DMS 273 (cell line): ENCODE measurements around the gene RIPK1.
A peak's percentile ranks its signal among the peaks of the same experiment; 100 is the strongest.

ENCODE experiments used
- DNase-seq: peaks from one replicate; lab custom pipeline; 2025; ENCODE audit not compliant: unreplicated experiment; lab: John Stamatoyannopoulos, UW

Gene RIPK1

DNA sequence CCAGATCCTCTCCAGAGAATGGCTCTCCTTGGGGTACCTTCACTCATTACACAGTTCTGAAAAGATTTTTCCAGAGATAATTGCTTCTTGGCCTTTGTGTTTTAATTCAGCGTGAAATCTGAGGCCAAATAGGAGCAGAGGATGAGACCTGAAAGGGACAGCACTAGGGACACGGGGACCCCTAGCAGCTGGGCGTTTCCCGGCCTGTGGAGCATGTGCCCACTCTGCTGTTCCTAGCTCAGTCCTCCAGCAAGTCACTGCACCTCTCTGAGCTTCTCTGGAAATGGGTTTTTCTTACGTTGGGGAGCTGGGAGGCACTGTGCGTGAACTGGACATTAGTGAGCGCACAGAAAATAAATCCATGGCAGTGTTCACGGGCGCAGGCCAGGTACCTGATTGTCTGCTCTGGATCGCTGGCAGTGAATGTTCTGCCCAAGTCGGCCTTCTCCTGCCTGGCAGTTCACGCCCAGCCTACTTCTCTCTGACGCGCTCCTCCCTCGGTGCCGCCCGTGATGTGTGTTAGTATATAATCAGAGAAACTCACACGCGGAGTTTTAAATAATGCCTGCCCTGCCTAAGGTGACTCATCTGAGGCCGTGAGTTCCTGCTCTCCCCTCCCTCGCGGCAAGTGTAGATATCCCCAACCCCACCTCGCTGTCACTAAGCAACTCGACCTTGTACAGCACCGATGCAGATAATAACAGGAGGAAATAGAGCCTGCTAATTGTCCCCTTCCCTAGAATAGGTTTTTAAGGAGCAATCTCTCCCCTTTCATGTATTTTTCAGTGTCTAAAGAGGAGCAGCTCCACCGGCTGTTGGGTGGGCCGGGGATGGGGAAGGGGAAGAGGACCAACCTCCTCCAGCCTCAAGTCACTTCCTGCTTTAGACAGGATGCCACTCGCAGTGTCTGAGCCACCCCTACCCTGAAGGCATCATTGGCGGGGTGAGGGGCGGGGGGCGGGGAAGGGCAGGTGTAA is 91.8 kb downstream of the RIPK1 start:
- DNase-seq = no peak

DNA sequence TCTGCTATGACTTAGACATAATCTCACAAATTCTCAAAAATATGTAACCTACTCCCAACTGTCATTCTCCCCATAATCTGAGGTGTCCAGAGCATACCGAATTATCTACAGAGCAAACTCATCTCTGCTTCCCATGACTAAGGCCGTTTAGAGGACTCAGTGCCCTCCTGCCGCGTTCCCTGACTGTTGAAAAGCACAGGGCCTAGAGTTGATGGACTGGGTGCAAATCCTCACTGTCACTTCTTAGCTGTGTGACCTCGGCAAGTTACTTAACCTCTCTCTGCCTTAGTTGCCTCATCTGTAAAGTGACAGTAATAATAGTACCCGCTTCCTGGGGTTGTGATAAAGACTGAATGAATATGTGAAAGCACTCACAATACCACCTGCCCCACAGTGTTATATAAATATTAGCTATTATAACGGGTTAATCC is 93.8 kb downstream of the RIPK1 start:
- no peak for DNase-seq

DNA sequence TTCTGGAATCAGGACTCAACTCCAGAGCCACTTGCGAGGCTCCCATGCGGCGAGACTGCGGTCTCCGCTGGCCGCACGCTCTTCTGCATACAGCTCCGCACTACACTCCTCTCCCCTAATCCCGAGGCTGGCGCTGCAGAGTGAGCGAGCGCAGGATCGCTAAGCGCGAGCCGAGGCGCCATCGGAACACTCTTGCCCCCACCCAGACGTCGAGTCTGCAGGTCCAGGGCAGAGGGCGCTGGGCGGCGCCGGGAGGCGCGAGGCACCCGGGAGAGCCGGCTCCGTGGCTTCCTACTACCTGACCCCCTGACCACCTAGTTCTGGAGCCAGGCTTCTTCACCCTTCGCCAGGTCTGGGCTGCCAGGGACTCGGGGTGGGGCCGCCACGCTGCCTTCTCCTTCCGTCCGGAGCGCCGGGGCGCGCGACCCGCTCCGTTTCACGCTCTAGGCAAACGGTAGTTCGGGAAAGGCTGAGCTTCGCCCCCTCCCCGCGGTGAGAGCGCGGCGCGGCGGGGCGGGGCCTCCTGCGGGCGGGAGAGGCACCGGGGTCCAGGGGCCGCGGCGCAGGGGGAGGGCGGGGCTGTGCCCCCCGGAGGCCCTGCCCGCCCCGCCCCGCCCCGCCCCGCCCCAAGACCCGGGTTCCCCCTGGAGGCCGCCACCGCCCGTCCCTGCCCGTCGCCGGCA is 94.4 kb downstream of the RIPK1 start:
- peak; percentile 91 for DNase-seq

DNA sequence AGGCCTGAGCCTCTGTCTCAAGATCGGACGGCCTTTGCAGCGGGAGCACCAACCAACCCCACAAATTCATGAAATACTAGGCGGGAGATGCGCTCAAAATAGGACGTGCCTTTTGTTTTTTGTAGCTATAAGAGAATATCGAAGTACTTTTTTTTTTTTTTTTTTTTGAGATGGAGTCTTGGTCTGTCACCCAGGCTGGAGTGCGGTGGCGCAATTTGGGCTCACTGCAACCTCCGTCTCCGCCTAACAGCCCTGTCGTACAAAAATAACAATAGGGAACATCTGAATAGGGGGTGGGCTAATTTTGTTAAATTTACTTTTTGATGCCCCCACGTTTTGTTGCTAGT is 94.9 kb downstream of the RIPK1 start:
- DNase-seq = no peak

DNA sequence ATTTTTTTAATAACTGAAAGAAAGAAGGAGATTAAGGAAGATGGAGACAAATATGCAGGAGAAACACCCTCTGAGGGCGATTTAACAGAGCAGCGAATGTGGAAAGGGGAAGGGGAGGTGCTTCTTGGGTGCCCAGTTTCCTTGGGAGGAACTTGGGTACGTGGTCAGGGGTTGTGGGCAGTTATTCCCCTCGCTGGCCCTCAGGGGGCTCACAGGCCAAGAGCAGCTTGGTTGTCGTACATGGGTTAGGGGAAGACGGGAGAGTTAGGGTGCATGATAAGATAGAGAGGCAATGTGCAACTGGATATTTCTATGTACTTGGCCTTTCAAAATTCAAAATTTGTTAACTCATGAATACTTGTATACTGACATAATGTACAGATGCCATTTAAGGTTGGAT is 96.1 kb downstream of the RIPK1 start:
- no peak for DNase-seq
